HUES6 (cell line): ENCODE results near the gene GLP1R.
A peak's percentile ranks its signal among the peaks of the same experiment; 100 is the strongest.

Experiments used
- H3K27ac ChIP-seq: 2 replicates; pipeline ENCODE4 v1.7.0; 2013; ENCODE audit warnings: low read depth, mild to moderate bottlenecking, low read length, inconsistent platforms
- H3K27me3 ChIP-seq: 2 replicates; pipeline ENCODE4 v1.6.1; 2013; ENCODE audit warnings: low read length; ENCODE audit not compliant: control insufficient read depth, insufficient read depth
- H3K36me3 ChIP-seq: 2 replicates; pipeline ENCODE4 v1.6.1; 2013; ENCODE audit warnings: low read length; ENCODE audit not compliant: control insufficient read depth, insufficient read depth
- H3K4me1 ChIP-seq: 2 replicates; pipeline ENCODE4 v1.6.1; 2013; ENCODE audit warnings: low read length; ENCODE audit not compliant: control insufficient read depth, insufficient read depth
- H3K4me3 ChIP-seq: 2 replicates; pipeline ENCODE4 v1.5.1; 2013; ENCODE audit warnings: low read depth, low read length
- H3K9ac ChIP-seq: one replicate; pipeline ENCODE4 v1.6.1; 2013; ENCODE audit warnings: mild to moderate bottlenecking, low read length
- H3K9me3 ChIP-seq: 2 replicates; pipeline ENCODE4 v1.6.1; 2013; ENCODE audit warnings: low read depth, low read length; ENCODE audit not compliant: control insufficient read depth, insufficient read depth

GLP1R gene

DNA sequence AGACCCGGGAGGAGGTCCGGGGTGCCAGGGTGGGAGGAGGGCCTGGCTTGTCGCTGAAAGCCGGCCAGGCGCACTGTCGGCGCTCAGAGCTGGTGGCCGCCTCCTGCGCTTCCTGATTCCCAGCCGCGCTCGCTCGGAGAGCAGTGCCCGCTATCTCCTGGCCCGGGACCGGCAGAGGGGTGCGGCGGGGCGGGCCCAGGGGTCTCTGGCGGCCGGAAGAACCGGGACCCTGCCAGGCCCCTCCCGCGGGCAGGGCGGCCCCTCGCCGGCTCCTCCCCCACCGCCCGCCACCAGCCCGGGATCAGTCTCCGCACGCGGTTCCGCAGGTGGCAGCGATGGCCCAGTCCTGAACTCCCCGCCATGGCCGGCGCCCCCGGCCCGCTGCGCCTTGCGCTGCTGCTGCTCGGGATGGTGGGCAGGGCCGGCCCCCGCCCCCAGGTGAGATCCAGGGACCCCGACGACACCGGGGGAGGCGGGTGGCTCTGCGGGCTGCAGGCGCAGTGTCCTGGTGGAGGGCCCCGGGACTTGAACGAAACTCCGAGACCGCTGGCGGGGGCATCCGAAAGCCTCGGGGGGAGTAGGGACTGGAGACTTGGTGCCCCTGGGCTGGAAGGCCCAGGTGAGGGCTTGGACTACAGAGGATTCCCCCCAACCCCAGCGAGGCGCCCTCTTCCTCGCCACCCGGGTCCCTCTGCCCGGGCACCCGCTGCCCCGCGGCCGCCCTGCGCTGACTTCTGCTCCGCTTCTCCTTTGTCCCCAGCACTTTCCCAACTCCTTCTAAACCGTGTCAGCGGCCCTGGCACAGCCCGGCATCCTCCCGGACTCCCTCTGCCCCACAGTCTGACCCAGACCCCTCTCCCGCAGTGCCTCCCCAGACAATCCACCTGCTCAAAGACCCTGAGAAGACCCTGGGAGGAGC, at the start of gene GLP1R:
Gene GLP1R (plus strand): TSS at position 301 of the 919 bp plus-strand sequence. CDS start 60 bp downstream, at position 361.
- Histone ChIP-seq H3K4me3 (peak within 1 kb of the TSS; percentile 70), H3K4me1 (peaks cover 14% of the 10 kb centered on the region; the same call in 1 of the 2 replicates), H3K27me3 (peaks cover 58% of the 10 kb centered on the region), H3K9me3 (no peaks in the 10 kb centered on the region), H3K27ac (no peak within 1 kb of the TSS), H3K9ac (peak within 1 kb of the TSS; percentile 28), H3K36me3 (no peaks in the 10 kb centered on the region)

DNA sequence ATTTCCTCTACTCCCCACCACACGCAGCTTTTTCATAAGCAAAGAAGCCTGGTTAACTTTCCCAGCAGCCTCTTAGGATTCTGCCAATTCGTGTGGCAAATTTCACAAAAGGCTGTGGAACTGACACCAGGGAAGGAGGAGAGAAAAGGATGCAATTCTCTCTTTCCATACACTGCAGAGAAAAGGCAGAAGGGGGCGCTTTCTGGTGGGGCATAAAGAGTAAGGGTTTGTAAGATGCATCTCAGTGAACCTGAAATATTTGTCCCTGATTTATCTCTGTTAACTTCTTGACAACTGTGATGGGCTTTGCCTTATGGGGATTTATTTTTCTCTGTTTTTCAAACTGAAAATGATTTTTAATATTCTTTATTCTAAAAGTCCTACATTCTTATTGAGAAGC, 45.5 kb upstream of the GLP1R start:
- Histone ChIP-seq H3K4me3 (no peak overlapping the region), H3K36me3 (no peaks in the 10 kb centered on the region), H3K4me1 (no peaks in the 10 kb centered on the region), H3K27ac (no peak overlapping the region), H3K9ac (no peak overlapping the region), H3K27me3 (peaks cover 13% of the 10 kb centered on the region; the same call in 1 of the 2 replicates), H3K9me3 (no peaks in the 10 kb centered on the region)

- no peaks in the 10 kb centered on the region for H3K4me1 ChIP-seq
- H3K4me3 ChIP-seq: no peak overlapping the region
- no peak overlapping the region for H3K9ac ChIP-seq
- H3K27me3 ChIP-seq: peaks cover 13% of the 10 kb centered on the region; the same call in 1 of the 2 replicates
- no peaks in the 10 kb centered on the region for H3K36me3 ChIP-seq
- H3K27ac ChIP-seq: no peak overlapping the region
- no peaks in the 10 kb centered on the region for H3K9me3 ChIP-seq
Measured at GRCh38 chr6:39003492-39003891, 45.1 kb upstream of the GLP1R start.

DNA sequence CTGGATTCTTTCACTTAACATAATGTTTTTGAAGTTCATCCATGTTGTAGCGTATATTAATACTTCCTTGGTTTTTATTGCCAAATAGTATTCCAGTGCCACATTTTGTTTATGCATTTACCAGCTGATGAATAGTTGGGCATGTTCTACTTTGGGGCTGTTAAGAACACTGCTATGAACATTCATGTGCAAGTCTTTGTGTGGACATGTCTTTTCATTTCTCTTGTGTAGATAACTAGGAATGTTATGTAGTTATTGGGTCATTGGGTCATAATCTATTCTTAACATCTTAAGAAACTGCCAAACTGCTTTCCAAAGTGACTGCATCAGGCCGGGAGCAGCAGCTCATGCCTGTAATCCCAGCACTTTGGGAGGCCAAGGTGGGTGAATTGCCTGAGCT, 43.8 kb upstream of the GLP1R start:
- no peaks in the 10 kb centered on the region for H3K4me1 ChIP-seq
- no peak overlapping the region for H3K4me3 ChIP-seq
- H3K9ac ChIP-seq: no peak overlapping the region
- H3K27ac ChIP-seq: no peak overlapping the region
- peaks cover 13% of the 10 kb centered on the region; the same call in 1 of the 2 replicates for H3K27me3 ChIP-seq
- no peaks in the 10 kb centered on the region for H3K9me3 ChIP-seq
- H3K36me3 ChIP-seq: no peaks in the 10 kb centered on the region

GRCh38 chr6:39005774-39006173, 42.8 kb upstream of the GLP1R start:
- peaks cover 11% of the 10 kb centered on the region; the same call in 1 of the 2 replicates for H3K27me3 ChIP-seq
- no peaks in the 10 kb centered on the region for H3K36me3 ChIP-seq
- H3K27ac ChIP-seq: no peak overlapping the region
- no peak overlapping the region for H3K9ac ChIP-seq
- no peak overlapping the region for H3K4me3 ChIP-seq
- H3K9me3 ChIP-seq: no peaks in the 10 kb centered on the region
- H3K4me1 ChIP-seq: no peaks in the 10 kb centered on the region

- no peak overlapping the region for H3K9ac ChIP-seq
- H3K9me3 ChIP-seq: no peaks in the 10 kb centered on the region
- H3K27me3 ChIP-seq: no peaks in the 10 kb centered on the region
Measured at GRCh38 chr6:39007575-39007974, 41.0 kb upstream of the GLP1R start.

DNA sequence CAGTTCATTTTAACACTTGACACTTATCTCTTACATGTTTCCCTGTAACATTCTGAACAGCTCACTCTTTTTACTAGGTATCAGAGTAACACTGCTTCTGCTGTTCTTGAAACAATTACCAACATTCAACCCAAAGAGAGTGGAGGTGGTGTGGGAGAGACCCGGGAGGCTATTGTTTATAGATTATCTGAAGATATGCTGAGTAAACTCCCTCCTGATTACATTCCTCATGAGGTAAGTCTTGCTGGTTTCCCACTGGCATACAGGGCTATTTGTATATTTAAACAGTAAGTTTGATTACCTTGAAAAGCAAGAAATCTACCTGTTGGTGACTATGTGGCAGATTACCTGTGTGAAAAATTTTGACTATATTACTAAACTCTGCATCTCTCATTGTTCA, 39.8 kb upstream of the GLP1R start:
- no peaks in the 10 kb centered on the region for H3K27me3 ChIP-seq
- no peak overlapping the region for H3K4me3 ChIP-seq
- H3K4me1 ChIP-seq: no peaks in the 10 kb centered on the region

More at GRCh38 chr6:39007575-39007974, 41.0 kb upstream of the GLP1R start:
- Histone ChIP-seq H3K4me3 (no peak overlapping the region), H3K36me3 (no peaks in the 10 kb centered on the region), H3K27ac (no peak overlapping the region), H3K4me1 (no peaks in the 10 kb centered on the region)

GRCh38 chr6:39009476-39009875, 39.1 kb upstream of the GLP1R start:
- no peaks in the 10 kb centered on the region for H3K4me1 ChIP-seq
- no peak overlapping the region for H3K9ac ChIP-seq
- H3K27me3 ChIP-seq: no peaks in the 10 kb centered on the region
- no peak overlapping the region for H3K4me3 ChIP-seq
- no peaks in the 10 kb centered on the region for H3K9me3 ChIP-seq
- H3K36me3 ChIP-seq: no peaks in the 10 kb centered on the region
- no peak overlapping the region for H3K27ac ChIP-seq

More for the DNA sequence above, 39.8 kb upstream of the GLP1R start:
- no peak overlapping the region for H3K27ac ChIP-seq
- no peak overlapping the region for H3K9ac ChIP-seq
- H3K36me3 ChIP-seq: no peaks in the 10 kb centered on the region
- H3K9me3 ChIP-seq: no peaks in the 10 kb centered on the region

- H3K36me3 ChIP-seq: no peaks in the 10 kb centered on the region
- H3K4me1 ChIP-seq: no peaks in the 10 kb centered on the region
- H3K4me3 ChIP-seq: no peak overlapping the region
- no peaks in the 10 kb centered on the region for H3K27me3 ChIP-seq
- no peaks in the 10 kb centered on the region for H3K9me3 ChIP-seq
- H3K9ac ChIP-seq: no peak overlapping the region
- no peak overlapping the region for H3K27ac ChIP-seq
Measured at GRCh38 chr6:39016839-39017546, 31.6 kb upstream of the GLP1R start.

- Histone ChIP-seq H3K9ac (no peak overlapping the region), H3K4me1 (no peaks in the 10 kb centered on the region), H3K9me3 (no peaks in the 10 kb centered on the region), H3K27me3 (no peaks in the 10 kb centered on the region), H3K36me3 (no peaks in the 10 kb centered on the region), H3K4me3 (no peak overlapping the region), H3K27ac (no peak overlapping the region)
Measured at GRCh38 chr6:39017547-39017880, 31.1 kb upstream of the GLP1R start.

GRCh38 chr6:39018103-39018502, 30.5 kb upstream of the GLP1R start:
- H3K36me3 ChIP-seq: no peaks in the 10 kb centered on the region
- H3K4me1 ChIP-seq: no peaks in the 10 kb centered on the region
- H3K27me3 ChIP-seq: no peaks in the 10 kb centered on the region
- no peaks in the 10 kb centered on the region for H3K9me3 ChIP-seq
- H3K4me3 ChIP-seq: no peak overlapping the region
- no peak overlapping the region for H3K27ac ChIP-seq
- no peak overlapping the region for H3K9ac ChIP-seq
